Measurements from ENCODE around the gene NUDT4B.
"Not testable (repeated sequence)": the region's sequence is repeated elsewhere in the genome, so short reads cannot be mapped to it uniquely, and the experiment has no call there.

NUDT4B gene

DNA sequence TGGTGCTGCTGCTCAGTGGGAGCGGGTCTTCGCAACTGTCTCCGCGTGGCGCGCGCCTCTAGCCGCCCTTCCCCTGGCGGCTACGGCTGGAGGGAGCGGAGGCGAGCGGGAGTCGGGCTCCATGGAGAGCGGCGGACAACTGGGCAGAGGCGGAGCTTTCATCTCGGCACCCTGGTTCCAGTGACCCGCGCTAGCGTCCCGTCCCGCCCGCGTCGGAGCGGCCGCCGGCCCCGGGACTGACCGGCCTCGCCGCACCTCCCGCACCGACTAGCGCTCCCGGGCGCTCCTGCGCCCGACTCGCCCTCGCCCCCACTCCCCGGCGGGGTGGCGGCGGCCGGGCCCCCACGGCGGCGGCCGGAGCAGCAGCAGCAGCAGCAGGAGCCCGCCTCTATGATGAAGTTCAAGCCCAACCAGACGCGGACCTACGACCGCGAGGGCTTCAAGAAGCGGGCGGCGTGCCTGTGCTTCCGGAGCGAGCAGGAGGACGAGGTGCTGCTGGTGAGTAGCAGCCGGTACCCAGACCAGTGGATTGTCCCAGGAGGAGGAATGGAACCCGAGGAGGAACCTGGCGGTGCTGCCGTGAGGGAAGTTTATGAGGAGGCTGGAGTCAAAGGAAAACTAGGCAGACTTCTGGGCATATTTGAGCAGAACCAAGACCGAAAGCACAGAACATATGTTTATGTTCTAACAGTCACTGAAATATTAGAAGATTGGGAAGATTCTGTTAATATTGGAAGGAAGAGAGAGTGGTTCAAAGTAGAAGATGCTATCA, at the start of gene NUDT4B:
Gene NUDT4B (plus strand): TSS at position 212 of the 772 bp plus-strand sequence. CDS start 179 bp downstream, at position 391.
- DNase-seq, result not testable (repeated sequence)

DNA sequence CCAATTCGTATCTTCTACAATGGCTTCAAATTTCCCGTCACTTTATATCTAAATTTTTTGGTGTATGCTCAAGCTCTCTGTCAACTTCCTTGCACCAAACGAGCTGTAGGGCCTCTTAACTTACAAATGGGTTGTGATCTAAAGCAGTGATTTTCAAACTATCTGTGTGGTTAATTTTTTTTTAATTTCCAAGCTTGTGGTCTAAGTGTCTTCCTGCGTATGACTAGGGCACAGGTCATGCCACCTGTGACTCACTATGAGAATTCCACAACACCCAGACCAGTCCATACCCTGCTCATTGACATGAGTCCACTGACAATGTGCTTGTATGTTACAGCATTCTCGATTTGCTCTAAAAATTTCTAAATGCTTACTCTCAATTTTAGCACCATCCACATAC, 49.2 kb upstream of the NUDT4B start:
- not testable (repeated sequence) for DNase-seq

DNA sequence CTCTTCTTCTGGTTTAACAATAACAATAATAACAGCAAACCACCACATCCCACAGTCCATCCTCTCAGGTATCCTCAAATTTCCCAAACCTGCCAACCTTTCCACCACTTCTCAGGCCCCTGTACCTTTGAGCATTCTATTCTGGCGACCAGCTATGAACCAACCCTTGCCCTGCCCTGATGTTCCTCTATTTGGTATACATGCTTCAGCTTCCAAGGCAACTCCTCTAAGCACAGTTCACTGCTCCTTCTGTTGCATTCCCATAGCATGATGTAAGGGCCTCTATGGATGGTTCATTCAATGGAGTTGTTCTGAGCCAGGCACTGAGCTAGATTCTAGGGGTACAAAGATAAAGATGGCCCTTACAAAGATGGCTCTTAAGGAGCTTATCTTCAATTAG, 46.3 kb upstream of the NUDT4B start:
- DNase-seq, result not testable (repeated sequence)

DNA sequence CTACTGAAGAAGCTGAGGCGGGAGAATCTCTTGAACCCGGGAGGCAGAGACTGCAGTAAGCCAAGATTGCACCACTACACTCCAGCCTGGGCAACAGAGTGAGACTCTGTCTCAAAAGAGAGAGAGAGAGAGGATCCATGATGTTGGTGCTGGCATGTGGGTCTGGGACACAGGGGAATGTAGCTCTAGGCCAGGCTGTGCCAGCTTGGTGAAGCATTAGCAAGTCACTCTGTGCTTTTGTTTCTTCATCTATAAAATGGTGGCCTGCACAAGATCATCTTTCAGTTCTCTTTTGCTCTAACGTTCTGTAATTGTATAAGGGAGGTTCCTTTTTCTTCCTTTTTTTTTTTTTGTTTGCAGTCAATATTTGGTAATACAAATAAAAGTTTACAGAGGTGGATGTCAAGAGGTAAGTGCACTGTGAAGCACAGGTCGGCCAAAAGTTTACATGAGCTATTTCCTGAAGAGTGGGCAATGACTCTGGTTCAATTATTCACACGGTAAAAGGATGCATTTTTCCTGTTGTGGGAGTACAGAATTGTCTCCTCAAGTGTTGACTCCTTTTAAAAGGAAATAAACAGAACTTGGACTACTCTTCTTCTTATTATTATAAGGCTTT, 44.5 kb upstream of the NUDT4B start:
- not testable (repeated sequence) for DNase-seq

DNA sequence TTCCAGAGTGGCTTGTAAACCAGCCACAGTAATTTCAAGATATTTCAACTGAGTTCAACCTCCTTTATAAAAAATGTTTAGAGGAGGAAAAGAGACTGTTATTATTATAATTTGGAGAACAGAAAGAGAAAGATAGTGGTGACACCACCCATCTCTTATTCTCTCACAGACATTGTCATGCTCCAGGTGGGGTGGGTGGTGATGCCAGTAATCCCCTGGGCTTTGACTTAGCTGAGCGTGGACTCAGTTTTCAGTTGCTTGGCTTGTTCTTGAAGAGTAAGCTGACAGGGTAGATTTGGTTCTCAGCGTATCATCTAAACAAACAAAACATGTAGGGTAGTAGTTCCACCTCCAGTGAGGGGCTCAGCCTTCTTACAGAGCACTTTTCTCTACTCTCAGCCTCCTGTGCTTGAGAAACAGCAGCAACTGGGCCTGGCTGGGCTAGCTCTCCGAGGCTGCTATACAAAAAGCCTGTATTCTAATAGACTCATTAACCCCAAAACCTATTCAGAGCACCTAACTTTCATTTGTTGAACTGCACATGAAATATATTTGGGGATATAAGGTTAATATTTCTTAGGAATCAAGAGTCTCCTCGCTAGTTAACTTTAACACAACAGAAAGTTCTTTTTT, 43.1 kb upstream of the NUDT4B start:
- DNase-seq, result not testable (repeated sequence)

DNA sequence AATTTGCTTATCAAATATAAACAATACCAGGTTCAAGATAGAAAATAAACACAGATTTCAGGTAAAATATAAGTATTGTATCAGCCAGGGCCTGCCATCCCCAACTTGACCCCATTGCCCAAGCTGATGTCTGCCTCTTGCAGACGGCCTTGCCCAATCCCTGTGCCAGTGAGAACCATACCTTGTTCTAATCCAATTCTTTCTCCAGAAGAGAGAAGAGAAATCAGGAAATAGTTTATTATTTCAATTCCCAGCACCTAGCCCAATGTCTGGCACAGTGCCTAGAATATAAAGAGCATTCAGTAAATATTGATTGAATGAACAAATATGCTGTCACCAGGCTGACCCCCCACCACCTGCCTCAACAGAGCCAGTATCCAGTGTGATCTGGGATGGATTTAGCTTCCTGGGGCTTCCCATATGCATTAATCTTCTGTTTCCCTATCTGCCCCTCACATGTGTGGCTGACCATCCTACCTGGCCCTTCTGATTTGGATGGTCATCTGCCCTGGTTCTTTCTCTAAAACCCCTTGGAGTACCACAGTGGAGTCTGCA, 39.7 kb upstream of the NUDT4B start:
- not testable (repeated sequence) for DNase-seq

DNA sequence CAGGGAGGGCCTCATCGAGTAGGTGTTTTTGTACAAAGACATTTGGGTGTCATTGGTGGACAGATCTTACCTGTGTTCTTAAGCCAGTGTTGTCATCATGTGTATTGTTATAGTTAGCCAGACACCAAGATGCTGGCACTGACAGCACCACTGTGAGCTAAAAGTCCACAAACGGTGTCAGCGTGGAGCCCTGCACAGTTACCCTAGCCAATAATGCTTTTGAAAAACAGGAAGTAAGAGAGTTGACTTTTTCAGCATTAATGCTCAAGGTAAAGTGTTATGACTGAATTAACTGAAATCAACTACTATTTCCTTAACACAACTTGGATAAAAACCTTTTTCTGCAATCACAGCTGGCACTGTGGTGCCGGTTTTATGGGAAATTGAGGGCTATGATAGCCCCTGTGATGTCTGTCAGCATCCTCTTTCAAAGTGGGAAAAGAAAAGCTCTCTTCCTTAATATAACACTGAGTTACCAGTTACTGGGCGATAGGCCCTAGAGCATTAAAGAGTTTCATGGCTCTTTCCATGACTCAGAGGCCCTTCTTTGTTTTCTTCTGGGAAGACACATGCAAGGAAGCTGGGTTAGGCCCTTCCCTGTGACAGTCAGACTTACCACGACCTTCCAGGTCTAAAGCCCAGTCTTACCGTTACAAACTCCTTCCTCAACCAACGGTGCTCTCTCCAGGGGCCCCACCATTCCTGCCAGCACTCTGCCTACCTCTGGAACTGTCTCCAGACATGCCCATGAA, 37.6 kb upstream of the NUDT4B start:
- not testable (repeated sequence) for DNase-seq

DNA sequence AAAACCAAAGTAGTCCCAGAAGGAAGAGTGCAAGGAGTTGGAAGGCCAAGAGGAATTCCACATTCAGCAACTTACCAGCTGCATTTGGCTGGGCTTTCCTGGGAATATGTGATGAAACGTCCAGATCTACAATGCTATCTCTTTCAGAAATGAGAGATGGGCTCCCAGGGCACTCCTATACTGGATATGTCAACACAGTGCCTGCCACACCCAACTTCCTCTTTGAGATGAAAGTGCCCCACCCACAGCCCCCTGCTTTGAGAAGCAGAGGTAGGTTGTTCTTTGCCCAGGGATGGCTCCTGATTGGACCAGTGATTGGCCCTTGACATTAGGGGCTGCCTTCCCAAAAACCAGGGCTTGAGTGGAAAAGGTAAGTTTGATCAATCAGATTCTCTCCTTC, 36.2 kb upstream of the NUDT4B start:
- DNase-seq, result not testable (repeated sequence)

DNA sequence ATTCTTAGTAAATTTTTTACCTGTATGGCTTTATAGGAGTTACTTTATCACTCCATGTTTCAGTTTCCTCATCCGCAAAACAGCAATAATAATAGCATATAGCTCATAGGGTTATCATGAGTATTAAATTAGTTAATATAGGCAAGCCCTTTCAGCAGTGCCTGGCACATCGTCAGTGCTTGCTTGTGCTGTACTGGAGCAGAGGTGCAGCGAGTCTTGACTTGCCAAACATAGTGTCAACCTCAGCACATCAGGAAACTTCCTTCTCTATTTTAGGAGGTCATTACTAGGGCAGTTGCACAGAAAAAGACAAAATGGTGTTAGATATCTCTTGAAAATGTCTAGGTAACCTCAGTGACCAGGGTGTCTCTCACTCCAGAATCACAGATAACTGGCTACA, 33.1 kb upstream of the NUDT4B start:
- DNase-seq, result not testable (repeated sequence)

DNA sequence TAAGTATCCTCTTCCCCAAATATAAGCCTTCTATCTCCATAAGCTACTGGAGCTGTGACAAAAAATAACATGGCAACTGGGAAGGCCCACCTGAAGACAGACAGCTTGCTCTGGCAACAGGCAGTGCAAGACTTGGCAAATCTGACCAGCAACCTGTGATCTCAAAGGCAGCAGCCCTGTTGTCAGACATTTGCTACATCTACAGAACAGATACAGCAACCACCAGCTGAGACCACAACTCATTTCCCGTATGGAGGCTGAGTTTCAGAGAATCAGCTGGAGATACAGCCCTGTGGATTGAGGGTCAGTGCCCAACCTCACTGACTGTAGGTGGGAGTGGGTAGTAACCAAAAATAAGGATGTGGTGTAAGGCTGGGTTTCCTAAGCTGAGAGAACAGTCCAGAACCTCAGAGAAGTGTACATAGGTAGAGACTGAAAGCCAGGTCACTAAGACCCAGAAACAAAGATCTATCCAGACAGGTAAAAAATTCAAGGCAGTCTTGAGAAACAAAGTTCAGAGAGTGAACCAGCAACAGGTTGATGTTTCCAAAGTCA, 31.5 kb upstream of the NUDT4B start:
- DNase-seq, result not testable (repeated sequence)

DNA sequence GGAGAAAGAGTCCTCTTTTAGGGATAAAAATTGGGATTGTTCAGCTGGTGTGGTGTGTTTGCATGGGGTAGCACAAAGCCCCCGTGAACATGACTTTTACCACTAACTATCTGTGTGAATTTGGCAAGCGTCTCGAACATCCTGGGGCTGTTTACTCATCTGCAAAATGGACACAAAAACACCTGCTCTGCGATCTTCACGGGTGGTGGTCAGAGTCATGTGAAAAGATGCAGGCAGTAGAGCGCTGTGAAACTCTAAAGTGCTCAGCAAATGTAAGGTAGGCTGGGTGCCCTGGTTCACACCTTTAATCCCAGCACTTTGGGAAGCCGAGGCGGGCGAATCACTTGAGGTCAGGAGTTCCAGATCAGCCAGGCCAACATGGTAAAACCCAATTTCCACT, 27.7 kb upstream of the NUDT4B start:
- DNase-seq, result not testable (repeated sequence)

DNA sequence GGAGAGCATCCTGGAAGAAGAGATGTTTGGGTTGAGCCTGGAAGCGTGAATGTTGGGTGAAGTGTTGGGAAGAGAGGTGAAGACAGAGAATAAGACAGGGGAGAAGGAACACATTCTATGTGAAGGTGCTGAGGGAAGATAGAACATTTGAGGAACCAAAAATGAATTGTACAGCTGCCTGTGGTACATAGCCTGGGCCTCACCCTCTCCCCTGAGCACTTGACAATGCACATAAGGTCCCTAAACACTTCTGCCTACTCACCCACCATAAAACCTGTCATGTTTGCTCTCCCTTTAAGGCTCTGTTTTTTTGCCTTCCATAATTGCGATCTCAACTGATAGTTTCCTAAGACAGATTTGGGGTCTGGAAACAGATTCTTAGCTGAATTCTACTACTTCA, 25.8 kb upstream of the NUDT4B start:
- DNase-seq, result not testable (repeated sequence)

DNA sequence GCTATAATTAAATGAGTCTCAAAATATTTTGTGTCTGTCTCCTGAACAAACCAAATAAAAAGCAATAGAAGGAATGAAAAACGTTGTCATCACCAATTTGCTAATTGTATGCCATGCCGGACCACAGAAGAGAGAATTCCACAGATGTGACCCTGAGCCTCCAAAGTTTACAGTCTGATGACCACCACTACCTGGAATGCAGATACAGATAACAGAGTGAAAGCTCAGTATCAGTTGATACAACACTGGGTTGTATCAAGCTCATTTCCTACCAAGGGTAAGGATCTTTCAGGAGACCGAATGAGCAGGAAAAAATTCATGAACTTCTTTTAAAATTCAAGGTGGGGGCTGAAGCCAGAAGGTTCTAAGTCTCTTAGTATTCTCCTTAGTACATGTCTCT, 25.1 kb upstream of the NUDT4B start:
- not testable (repeated sequence) for DNase-seq

DNA sequence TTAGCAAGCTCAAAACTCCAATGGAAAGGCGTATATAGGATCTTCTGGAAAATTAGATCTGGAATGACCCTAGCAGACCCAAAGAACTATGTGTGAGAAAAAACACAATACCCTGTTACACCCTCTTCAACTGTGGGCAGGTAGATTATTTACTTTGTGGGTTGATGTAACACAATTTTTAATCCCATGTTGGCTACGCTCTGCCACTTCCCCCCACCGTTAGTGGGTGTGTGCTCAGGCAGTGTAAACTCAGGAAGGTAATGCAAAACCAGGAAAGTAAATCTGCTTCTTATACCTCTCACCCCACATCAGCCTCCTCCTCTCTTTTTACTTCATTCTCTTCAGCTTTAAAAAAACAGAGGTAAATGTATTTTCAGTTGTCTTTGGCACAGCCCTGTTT, 23.7 kb upstream of the NUDT4B start:
- DNase-seq, result not testable (repeated sequence)

DNA sequence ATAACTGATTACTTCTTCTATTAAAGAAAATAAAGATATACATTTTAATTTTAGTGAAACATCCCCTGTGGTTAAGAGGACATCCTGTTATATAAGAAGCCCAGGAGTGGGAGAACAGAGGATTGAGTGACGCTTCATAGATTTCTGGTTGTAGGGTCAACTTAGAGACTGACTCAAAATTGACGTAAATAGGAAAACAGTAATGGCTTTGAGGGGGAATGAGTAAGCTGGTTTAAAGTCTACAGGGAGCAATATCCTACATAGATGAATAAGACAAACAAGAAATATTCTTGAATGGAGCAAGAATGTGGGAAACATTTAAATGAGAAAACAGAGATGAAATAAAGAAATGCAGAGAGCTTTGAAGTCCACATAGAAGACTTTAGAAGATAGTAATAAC, 20.7 kb upstream of the NUDT4B start:
- not testable (repeated sequence) for DNase-seq

DNA sequence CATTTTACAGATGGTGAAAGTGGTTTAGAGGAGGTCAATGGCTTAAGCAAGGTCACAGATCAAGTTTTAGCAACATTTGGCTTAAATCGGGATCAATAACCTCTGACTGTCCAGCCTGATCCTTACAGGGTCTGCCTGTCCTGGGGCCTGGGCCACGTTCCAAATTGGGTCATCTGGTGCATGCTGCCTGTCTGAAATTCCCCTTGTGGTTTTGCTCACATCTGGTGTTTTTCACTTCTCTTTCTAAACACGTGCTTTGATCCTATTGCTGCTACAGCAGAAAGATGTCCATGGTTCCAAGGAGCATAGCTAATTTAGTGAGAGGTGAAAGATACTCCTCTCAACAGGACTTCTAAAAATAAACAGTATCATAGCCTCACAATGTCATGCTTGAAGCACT, 19.4 kb upstream of the NUDT4B start:
- DNase-seq, result not testable (repeated sequence)

DNA sequence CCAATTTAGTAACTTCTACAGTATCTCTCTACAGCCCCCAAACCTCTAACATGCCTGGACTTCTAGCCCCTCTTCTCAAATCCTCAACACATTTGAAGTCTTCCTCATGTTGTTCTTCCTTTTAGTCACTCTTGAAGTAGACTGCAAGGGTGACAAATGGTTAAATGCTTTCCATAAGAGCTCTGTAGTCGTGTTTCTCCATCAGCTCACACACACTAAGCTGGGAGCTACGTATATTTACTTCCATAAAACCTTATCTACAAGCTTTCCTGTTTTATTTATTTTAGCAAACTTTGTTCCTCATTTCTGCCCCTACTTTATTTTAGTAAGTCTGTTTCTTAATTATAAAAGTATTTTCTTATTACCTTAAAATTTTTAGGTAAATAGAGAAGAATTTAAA, 19.0 kb upstream of the NUDT4B start:
- DNase-seq, result not testable (repeated sequence)

DNA sequence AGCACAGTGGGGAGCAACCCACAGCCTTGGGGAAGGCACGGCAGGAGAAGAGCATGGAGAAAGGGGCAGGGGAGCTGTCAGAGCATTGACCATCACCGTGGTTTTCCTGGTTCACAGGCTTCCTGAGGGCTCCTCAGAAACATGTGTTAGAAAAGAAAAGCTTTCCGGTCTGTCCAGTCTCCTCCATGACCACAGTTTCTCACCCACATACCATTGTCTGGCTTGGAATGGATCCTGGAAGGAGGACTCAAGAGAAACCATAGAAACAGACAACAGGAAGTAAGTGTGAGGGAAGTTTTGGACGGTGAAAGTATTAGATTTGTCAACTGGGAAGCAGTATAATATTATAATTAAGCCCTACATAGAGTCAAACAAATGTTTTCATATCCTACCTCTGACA, 16.3 kb upstream of the NUDT4B start:
- not testable (repeated sequence) for DNase-seq

DNA sequence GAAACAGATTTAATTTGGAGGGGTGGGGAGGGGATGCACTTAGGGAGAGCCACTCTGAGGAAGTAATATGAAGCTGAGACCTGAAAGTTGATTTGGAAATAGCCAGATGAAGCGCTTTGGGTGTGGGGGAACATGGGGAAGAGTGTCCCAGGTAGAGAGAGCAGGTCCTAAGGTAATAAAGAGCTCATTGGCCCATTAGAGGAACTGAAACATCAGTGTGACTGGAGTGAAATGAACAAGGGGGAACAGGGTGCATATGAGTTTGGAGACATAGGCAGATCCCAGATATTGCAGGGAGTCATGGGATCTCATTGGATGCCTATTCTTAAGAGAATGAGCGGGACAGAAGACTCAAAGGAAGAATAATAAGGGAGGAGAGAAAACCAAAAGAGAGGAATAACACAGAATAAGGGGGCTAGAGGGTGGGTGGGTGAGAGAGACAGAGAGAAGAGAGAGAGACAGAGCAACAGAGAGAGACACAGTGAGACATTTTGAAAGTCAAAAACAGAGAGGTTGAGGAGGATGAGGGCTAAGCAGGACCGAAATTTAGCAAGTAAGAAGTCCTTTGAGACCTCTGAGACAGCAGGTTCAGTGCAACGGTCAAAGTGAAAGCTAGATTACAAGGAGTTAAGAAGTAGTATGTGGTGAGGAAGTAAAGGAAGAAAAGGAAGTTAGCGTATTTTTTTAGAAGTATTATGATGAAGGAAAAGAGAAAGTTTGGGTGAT, 14.8 kb upstream of the NUDT4B start:
- not testable (repeated sequence) for DNase-seq

DNA sequence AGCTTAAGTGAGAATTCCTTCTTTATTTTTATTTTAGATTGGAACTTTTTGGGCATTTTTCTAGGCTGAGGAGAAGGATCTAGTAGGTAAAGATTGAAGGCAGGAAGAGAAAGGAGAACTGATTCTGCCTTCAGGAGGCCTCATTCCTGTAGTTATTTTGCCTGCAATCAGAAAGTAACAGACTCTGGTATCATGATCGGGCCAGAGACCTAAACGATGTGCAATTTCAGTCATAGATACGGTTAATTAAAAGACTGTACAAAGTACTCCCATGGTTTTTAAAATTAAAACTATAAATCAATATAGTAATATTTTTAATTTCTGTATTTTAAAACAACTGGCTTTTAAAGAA, 14.3 kb upstream of the NUDT4B start:
- DNase-seq, result not testable (repeated sequence)

DNA sequence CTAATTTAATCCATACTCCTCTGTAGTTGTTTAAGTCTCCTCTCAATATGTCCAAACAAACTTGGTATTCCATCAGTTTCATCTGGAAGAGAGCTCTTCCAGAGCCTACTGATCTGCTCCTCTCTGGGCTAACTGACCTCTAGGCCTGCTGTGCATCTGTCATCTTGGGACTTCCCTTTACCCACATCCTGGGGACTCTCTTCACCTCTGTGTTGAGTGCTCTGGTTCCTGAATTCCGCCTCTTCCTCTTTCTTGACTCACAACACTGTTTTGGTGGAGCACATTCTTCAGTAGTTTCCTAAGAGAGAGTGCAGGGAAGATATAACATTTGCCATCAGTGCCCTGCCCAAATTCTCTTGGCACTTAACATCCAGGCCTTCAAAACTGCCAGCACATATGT, 13.0 kb upstream of the NUDT4B start:
- not testable (repeated sequence) for DNase-seq

DNA sequence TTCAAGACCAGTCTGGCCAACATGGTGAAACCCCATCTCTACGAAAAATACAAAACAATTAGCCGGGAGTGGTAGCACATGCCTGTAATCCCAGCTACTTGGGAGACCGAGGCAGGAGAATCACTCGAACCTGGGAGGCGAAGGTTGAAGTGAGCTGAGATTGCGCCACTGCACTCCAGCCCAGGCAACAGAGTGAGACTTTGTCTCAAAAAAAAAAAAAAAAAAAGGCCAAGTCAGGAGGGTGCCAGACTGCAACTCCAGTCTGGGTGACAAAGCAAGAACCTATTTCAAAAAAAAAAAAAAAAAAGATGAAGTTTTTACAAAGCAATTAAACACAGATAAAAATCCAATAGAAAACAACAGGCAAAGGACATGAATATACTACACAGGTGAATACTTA, 9.9 kb upstream of the NUDT4B start:
- DNase-seq, result not testable (repeated sequence)

All from DMS79 treated with DMSO at 0.1 percent for 48 hours (cell line).